HS-5 (cell line): Measurements from ENCODE around the gene KRTAP13-1.

Experiments used
- DNase-seq: peaks from one replicate; pipeline ENCODE4 v3.0.0-alpha.2; 2012; ENCODE audit warnings: low read depth

The KRTAP13-1 gene

GRCh38 chr21:30395731-30396130 lies at the start of gene KRTAP13-1:
Gene KRTAP13-1 (plus strand): TSS chr21:30396031. CDS start chr21:30396087, 56 bp downstream.
- no peak for DNase-seq

DNA sequence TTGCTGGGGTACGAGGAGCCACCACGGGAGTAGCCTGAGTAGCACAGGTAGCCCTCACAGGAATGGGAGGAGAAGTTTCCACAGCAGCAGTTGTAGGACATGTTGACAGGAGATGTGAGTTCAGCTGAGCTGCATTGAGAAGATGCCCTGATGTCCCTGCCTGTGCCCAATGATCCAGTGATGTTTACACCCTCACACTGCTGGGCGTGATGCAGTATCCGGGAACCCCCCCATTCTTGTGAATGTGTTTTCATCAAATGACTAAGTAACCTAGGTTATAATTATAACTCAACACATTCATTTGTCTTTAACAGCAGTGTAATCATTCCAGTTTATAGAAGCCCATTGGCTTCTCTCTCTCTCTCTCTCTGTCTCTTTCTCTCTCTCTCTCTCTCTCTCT lies 47.3 kb upstream of the KRTAP13-1 start, which contains the start of gene KRTAP23-1:
Gene KRTAP23-1, minus strand, starts transcription at position 101 of the 400 bp plus-strand sequence. Its CDS starts 0 bp downstream, at position 101.
- DNase-seq, result no peak

GRCh38 chr21:30349572-30349971 lies 46.3 kb upstream of the KRTAP13-1 start:
- DNase-seq, result no peak

DNA sequence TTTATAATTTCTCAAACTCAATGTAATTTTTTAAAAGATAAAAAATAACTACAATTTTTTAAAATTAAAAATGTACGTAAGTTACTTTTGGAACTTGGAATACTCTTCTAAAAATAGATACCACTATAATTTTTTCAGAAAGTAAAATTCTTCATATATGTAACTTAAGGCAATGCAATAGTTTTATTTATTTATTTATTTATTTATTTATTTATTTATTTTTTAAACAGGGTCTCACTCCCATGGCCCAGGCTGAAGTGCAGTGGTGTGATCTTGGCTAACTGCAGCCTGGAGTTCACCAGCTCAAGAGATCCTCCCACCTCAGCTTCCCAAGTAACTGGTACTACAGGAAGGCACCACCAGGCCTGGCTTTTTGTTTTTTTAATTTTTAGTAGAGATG lies 44.3 kb upstream of the KRTAP13-1 start:
- DNase-seq, result no peak

GRCh38 chr21:30354308-30355005 lies 41.4 kb upstream of the KRTAP13-1 start:
- DNase-seq, result no peak

- no peak for DNase-seq
Measured at GRCh38 chr21:30355906-30356305, 39.9 kb upstream of the KRTAP13-1 start.

DNA sequence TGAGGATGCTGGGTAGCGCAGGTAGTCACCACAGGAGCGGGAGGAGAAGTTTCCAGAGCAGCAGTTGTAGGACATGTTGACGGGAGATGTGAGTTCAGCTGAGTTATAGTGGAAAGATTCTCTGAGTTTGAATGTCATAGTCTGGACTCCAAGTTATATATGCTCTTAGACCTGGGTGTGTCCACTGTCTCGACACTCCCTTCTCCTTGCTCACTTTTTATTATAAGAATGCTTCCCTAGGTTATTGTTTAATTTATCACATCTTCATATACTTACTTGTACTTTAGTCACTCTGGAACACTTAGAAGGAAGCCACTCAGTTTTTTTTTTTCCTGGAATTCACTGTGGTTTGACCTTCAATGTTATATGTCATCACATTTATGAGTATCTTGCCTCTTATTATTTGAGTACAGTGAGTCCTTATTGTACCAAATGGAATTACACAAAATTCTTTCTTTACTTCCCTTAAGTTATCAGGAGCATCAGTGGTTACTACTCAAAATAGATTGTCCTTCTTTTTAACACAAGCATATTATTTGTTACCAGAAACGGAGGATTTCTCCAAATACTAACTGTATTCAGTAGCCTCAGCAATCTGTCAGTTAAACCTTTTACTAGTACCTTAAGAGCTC lies 23.6 kb upstream of the KRTAP13-1 start, which contains the start of gene KRTAP13-2:
Gene KRTAP13-2, minus strand, starts transcription at position 133 of the 632 bp plus-strand sequence. Its CDS starts 58 bp downstream, at position 75.
- no peak for DNase-seq

GRCh38 chr21:30382201-30382600 lies 13.6 kb upstream of the KRTAP13-1 start:
- no peak for DNase-seq

- no peak for DNase-seq
Measured at GRCh38 chr21:30391492-30392025, 4.3 kb upstream of the KRTAP13-1 start.

DNA sequence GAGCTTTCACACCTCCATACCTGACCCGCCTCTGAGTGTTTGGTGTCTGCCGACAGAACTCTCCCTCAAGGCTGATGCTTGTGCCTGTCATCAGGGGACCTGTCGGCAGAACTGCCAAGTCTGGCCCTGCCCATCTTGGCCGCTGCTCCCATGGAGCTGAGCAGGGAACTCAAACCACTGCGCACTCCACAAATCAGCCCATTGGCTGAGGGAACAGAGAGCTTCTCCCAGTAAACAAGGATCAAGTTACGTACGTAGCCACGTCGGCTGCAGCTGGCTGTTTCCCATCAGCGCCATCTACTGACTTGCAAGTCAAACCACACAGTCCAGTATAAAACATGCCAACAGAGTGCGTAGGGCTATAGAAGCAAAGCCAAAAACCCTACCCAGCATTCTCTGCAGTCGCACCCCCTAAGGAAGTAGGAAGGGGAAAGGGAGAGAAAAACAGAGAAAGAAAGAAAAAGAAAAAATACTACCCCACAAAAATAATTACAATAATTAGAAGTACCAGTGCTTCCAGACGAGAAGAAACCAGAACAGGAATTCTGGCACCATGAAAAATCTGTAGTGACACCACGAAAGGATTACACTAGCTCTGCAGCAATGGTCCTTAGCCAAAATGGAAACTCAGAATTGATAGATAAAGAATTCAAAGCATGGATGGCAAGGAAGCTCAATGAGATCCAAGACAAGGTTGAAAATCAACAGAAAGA lies 13.1 kb downstream of the KRTAP13-1 start:
- peak; percentile 13 for DNase-seq

GRCh38 chr21:30415993-30416392 lies 20.2 kb downstream of the KRTAP13-1 start:
- DNase-seq, result no peak

GRCh38 chr21:30425826-30426225 lies 30.0 kb downstream of the KRTAP13-1 start, which contains the start of gene KRTAP13-3:
Gene KRTAP13-3 (minus strand): TSS chr21:30425926. CDS start chr21:30425912, 14 bp downstream.
- DNase-seq, result no peak

DNA sequence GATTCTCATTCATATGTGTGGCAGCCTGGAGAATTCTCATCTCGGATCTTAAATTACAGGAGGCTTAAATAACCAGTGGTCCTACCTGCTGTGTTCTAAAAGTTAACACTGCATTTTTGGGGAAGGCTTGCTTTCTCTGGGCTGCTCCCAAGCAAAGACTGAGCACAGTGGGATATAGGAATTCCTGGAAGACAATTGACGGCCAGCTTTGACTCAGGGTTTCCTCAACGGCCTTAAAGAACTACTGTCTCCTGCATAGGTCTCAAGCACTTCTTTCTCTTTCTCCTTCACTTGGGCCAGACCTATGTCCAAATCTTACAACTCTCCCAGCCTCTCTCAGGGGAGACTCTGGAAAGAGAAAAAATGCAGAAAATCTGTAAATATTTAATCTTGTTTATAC lies 30.9 kb downstream of the KRTAP13-1 start:
- no peak for DNase-seq

DNA sequence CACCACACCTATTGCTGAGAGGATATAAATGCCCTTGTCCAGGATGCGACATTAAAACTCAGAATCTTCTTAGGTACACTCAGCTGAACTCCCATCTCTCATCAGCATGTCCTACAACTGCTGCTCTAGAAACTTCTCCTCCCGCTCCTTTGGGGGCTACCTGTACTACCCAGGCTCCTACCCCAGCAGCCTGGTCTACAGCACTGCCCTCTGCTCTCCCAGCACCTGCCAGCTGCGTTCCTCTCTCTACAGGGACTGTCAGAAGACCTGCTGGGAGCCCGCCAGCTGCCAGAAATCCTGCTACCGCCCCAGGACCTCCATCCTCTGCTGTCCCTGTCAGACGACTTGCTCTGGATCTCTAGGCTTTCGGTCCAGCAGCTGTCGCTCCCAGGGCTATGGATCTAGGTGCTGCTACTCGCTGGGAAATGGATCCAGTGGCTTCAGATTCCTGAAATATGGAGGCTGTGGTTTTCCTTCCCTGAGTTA lies 34.4 kb downstream of the KRTAP13-1 start, which contains the start of gene KRTAP13-4:
Gene KRTAP13-4, plus strand, starts transcription at position 51 of the 486 bp plus-strand sequence. Its CDS starts 56 bp downstream, at position 107.
- no peak for DNase-seq

DNA sequence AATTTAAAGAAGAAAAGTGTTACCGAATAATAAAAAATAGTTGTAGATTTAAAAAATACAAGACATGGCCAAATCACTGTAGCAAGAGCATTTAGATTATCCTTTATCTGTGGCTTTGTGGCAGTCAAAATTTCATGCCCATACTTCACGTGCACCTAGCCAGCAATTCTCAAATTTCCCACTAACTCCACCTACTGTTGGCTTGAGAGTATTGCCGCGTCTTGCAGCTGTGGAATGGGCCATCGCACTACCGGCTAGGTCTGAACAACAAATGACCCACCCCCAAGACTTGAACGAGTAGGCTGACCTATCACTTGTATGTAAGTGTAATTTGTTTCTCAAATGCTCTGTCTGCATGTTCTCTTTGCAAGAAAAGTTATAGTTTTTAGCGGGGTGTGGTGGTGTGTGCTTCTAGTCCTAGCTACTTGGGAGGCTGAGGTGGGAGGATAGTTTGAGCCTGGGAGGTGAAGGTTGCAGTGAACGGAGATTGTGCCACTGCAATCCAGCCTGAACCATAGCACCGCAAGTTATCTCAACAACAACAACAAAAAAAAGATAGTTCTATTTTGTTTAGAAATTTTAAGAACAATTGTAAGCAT lies 38.3 kb downstream of the KRTAP13-1 start:
- peak; percentile 10 for DNase-seq

DNA sequence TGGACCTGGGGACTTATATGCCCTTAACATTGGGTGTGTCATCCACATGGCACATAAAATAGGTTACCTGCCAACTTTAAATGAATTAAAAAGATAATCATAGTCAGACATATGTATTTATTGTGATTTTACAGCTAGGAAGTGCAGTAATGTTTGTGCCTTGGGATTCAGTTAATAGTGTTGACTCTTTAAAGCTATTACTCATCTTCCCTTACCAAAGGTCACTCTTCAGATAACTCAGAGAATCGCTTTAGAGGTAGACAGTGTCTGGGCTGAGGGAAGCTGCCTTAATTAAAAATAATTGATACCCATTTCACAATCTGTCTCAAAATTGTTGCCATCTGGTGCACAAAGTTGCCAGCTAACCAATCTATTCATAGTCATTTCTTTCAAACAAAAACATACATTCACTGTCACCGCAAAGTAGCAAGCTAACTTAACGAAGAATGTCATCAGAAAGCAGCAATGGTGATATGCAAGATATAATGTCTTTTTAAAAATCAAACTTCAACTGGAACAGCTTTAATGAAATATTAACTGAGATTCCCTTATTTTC lies 41.3 kb downstream of the KRTAP13-1 start:
- no peak for DNase-seq

DNA sequence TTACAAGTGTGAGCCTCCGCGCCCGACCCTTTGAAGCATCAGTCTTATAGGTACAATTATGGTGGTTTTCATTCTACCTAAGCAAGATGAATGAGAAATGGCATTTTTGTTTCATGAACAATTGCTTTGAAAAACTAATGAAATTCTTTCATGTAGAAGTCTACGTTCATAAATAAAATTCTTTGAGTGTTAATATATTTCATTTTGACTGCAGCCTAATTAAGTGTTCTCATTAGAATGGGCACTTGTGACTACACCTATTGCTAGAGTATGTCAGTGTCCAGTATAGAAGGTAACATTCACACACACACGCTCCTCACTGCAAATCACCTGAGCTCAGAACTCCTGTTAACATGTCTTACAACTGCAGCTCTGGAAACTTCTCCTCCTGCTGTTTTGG lies 44.1 kb downstream of the KRTAP13-1 start, which contains the start of gene KRTAP15-1:
Gene KRTAP15-1, plus strand, starts transcription at position 301 of the 400 bp plus-strand sequence. Its CDS starts 53 bp downstream, at position 354.
- no peak for DNase-seq

- no peak for DNase-seq
Measured at GRCh38 chr21:30443226-30443625, 47.4 kb downstream of the KRTAP13-1 start.

DNA sequence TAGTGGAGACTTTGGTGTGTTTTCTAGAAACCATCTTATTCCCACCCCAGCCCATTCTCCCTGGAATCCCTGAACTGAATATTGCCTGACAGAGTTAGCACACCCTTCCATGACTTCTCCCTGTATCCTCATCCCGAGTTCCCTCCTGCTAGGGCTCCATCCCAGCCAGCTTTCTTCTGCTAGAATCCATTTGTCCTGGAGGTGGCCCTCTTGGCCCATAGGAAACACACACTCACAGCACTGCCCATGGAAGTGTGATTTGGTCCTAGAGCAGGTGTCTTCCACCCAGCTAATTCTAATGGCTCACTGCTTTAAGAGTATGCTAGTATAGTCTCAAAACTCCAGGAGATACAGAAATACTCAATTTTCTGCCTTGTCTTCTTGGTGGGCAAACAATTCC lies 48.4 kb downstream of the KRTAP13-1 start:
- DNase-seq, result no peak
